GM21825 (cell line): ENCODE measurements around the gene CASQ2.

Experiments used
- ATAC-seq: cut with Tn5 transposase; IDR thresholded peaks from one replicate; pipeline ENCODE4 v1.9.1; 2021; ENCODE audit warnings: mild to moderate bottlenecking, moderate library complexity; ENCODE audit not compliant: unreplicated experiment

The CASQ2 gene

DNA sequence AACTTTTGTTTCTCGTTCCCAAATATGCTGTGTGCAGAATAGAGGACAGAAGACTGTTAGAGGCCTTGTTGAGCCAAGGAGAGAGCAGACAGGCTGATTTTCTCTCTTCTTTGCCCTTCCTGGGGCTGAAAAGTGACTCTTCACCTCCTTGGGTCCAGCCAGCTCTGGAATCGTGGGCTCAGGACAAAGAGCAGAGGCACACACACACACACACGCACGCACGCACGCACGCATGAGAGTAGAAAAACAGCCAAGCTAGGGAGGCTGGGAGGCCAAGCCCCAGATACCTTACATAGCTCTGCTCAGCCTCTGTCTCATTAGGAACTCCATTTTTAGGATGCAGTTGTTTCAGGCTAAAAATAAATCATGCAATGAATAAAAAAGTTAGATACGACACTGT is at the start of gene CASQ2:
TSS of gene CASQ2 (minus strand) at position 166 of the 400 bp plus-strand sequence. CDS start 173 bp downstream, outside the sequence.
- ATAC-seq, result no peak

DNA sequence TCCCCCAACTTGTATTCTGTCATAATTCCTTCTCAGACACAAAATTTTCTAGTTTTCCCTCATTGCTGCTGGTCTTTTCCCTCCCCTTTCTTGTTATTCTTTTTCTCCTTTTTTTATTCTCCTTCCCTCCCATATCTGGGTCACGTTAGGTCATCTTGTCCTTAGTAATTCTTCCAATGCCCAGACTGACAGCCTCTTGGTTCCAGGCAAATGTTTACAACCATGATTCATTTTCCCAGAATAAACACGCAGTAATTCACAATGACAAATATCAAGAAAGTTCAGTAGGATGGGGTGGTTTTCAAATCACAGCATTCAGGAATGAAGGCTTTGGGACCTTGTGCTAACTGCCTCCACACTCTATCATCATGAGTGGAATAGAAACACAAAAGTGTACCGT is 47.2 kb upstream of the CASQ2 start:
- ATAC-seq, result no peak

- no peak for ATAC-seq
These were observed 46.3 kb upstream of the CASQ2 start for GRCh38 chr1:115814685-115815398.

DNA sequence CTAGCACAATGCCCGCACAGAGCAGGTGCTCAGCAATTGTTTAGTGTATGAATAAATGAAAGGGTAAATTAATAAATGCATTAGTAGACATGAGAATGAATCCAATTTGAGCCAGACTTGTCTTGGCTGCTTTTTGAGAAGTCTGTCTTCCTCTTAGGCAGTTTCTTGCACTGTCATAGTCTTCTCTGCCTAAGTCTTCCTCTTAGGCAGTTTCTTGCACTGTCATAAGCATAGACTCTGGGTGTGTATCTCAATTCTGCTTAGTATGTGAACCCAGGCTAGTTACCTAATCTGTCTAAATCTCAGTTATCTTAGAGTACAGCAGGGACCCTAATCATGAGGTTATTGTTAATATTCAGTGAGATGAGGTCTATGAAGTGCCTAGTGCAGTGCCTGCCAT is 45.2 kb upstream of the CASQ2 start:
- ATAC-seq, result no peak

GRCh38 chr1:115811140-115811828 is 42.8 kb upstream of the CASQ2 start:
- no peak for ATAC-seq

DNA sequence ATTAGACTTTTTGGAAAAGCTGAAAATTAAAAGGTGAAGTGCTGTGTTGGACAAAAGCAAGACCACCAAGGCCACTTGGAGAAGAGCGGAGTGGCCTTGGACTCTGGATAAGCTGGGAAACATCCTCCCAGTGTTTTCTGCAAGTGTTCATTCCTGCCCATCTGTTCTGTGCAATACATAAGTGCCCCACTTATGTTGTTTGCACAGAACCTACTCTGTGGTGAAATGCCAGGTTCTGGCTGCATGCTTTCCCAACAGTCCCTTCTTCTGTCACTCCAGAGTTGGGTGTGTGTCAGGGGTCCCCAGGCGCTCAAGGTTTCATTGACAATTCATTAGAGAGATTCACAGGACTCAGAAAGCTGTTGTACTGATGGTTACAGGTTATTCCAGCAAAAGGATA is 42.1 kb upstream of the CASQ2 start:
- ATAC-seq, result no peak

DNA sequence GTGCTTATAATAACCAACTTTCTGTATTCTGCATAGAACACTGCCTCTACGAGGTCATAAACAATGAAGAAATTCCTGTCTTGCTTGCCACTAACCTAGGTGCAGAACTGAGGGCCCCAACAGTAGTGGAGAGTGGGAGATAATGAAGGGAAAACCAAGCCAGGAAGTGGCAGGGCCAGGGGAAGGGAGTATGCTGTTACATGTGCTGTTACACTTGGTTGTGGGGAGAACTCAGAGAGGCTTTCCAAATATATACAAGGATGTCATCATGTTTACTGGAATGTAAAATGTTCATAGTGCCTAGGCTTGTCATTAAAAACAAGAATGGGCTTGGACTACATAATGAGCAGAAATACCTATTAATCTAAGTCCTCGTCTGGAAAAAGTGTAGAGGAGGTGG is 41.3 kb upstream of the CASQ2 start:
- no peak for ATAC-seq

- ATAC-seq, result no peak
These were observed 40.6 kb upstream of the CASQ2 start for GRCh38 chr1:115809076-115809475.

DNA sequence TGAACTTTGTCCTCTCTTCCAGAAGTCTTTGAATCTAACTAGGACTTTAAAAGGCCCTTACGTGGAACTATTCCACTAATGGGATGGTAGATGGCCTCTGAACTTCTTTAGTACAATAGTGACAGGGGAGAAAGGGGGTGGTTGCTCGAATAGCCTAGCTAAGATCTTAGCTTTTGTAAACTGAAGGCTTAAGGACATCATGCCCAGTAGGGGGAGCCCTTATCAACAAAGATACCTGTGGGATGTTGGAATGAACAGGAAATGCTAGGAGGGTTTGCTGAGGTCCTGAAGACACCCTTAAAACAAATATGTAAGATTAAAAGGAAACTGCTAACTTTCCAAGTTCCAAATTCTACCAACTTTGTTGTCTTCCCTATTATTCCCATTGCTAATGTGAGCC is 39.2 kb upstream of the CASQ2 start:
- ATAC-seq, result peak; percentile 55

GRCh38 chr1:115805597-115805996 is 37.1 kb upstream of the CASQ2 start:
- no peak for ATAC-seq

- ATAC-seq, result no peak
These were observed 33.9 kb upstream of the CASQ2 start for GRCh38 chr1:115802416-115802815.

- ATAC-seq, result no peak
These were observed 29.0 kb upstream of the CASQ2 start for GRCh38 chr1:115797486-115797885.

DNA sequence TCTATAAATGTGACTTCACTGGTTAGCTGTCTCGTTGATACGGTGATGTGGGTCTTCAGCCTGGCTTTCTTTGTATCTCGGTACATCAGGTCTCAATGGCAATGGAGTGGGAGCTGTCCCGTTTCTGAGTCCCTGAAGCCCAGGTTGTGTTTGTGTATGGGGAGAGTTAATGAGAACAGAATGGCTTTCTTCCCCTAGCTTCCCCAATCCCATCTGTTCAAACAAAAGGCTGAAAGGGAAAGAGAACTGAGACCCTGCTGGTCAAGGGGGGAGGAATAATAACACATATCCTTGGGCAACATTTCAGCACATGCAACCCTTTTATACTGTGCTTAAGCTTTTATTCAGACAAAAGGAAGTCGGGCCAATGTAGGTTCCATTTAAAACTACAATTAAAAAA is 28.4 kb upstream of the CASQ2 start:
- no peak for ATAC-seq

GRCh38 chr1:115796036-115796435 is 27.5 kb upstream of the CASQ2 start:
- no peak for ATAC-seq

DNA sequence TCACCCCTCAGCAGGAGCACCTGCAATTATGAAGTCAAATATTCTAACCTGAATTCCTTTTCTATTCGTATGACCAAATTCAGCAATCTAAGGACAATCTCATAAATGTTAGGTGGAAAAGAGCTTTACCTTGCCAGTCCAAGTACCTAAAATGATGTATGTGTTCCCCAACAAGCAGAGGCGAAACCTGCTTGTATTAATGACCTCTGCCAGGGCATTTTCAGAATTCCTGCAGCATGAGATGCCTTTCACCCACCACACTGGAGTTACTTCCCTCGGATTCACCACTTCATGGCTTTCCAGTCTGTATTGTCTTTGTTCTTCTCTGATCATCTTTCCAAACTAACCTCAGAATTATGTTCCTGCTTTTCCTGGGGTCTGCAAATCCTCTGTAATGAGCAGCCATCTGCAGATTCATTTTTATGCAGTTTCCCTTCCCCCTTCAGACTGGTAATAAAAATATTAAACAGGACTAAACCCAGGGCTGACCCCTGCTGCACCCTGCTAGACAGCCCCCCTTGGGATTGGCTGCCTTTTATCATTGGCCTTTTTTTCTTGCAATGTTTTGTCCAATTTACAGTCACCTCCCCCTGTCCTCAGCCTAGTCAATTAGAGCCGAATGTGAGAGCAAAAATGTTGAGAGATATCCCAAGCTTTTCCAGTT is 26.6 kb upstream of the CASQ2 start:
- ATAC-seq, result no peak

DNA sequence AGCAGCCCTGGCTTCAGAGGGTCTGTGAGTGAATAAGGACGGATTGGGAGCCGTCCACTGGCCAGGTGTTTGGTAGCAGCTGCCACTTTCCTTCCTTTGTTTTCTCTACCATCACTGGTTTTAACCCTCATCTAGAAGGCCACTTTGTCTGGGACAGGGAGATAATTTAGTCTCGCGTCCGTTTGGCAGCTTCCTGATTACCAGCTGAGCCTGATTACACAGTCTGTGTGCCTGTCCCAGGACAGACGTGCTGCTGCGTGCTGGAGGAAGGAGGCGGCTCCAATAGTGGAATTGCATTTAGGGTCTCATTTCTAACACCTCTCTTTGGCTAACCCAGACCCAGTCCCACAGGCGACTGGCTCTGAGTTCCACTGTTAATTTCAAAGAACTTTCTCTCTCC is 24.6 kb upstream of the CASQ2 start:
- no peak for ATAC-seq

GRCh38 chr1:115791816-115792215 is 23.3 kb upstream of the CASQ2 start:
- ATAC-seq, result no peak

DNA sequence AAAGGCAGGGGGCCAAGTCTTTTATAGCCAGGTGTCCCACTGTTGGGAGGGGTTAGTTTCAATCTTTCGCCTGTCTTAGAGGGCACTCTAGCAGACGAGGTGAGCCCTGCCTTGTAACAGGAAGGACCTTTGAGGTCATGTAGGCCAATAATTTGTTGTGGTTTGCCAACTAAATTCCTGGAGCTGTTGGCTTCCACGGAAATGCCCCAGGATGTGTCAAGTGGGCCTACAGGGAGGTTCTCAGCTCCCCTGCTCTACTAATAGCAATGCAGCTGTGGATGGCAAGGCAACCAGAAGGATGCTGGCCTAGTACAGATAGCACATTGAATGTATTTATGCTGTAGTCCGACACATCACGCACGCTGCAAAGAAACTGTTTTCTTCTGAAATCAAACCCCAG is 22.3 kb upstream of the CASQ2 start:
- ATAC-seq, result no peak

- no peak for ATAC-seq
These were observed 21.8 kb upstream of the CASQ2 start for GRCh38 chr1:115790356-115790755.

- no peak for ATAC-seq
These were observed 14.8 kb upstream of the CASQ2 start for GRCh38 chr1:115783311-115783710.

GRCh38 chr1:115782571-115783281 is 14.2 kb upstream of the CASQ2 start:
- no peak for ATAC-seq
